Muscle of leg (tissue), 11 donors: Measurements from ENCODE around the gene PCDHGC5. TPM values are rescaled to one million over a fixed set of nuclear protein-coding genes. Genes with fewer than 3 reads are reported as not detected.

Experiments
- DNase-seq: peaks from one replicate; pipeline ENCODE4 v3.0.0; 2013
- H3K27ac ChIP-seq: one replicate; pipeline ENCODE4 v1.5.1; 2013; ENCODE audit warnings: mild to moderate bottlenecking, low read length, control low read depth
- H3K27me3 ChIP-seq: one replicate; pipeline ENCODE4 v1.6.1; 2013; ENCODE audit warnings: low read length; ENCODE audit not compliant: control insufficient read depth, insufficient read depth
- H3K36me3 ChIP-seq: one replicate; pipeline ENCODE4 v1.6.1; 2013; ENCODE audit warnings: low read length; ENCODE audit not compliant: control insufficient read depth, insufficient read depth
- H3K4me1 ChIP-seq: one replicate; pipeline ENCODE4 v1.6.1; 2013; ENCODE audit warnings: low read length; ENCODE audit not compliant: control insufficient read depth, insufficient read depth
- H3K4me3 ChIP-seq: one replicate; pipeline ENCODE4 v1.5.1; 2013; ENCODE audit warnings: low read length, control low read depth
- H3K9me3 ChIP-seq: replicated peaks from 2 replicates; pipeline ENCODE4 v1.6.1; 2013; ENCODE audit warnings: low read depth, low read length; ENCODE audit not compliant: control insufficient read depth
- WGBS: methylation state at CpG from one replicate; pipeline ENCODE4 v1.1.5; 2013; ENCODE audit warnings: missing lambda C conversion rate; ENCODE audit not compliant: insufficient coverage; 5-methylcytosine and 5-hydroxymethylcytosine counted together
- polyA plus RNA-seq, 8 donors: library from polyadenylated mRNA; unstranded; fragments of 120-200 nt; gene quantifications; one replicate each; pipeline versions ENCODE4 v1.2.1 to v1.2.3, GENCODE V29; 2013; ENCODE audit warnings: inconsistent platforms in 1 of 8, low replicate concordance in 1 of 8; ENCODE audit not compliant: insufficient read length in 8 of 8, insufficient read depth in 1 of 8
- total RNA-seq: library from RNA; stranded (reverse); fragments of 120-200 nt; gene quantifications from one replicate; pipeline ENCODE4 v1.2.4, GENCODE V29; 2013

The PCDHGC5 gene
- total and polyA plus RNA-seq, 9 donors: 0.29 to 1.1 (median 0.49) TPM

GRCh38 chr5:141529002-141529401 is 40.1 kb downstream of the PCDHGC5 start:
- H3K4me3 ChIP-seq: no peak overlapping the region
- H3K9me3 ChIP-seq: no peaks in the 10 kb centered on the region
- WGBS: 37% methylated on average over 2 of the region's 5 CpGs
- peak; percentile 82 for DNase-seq
- peaks cover 42% of the 10 kb centered on the region for H3K4me1 ChIP-seq
- H3K27ac ChIP-seq: peak overlapping the region; percentile 88
- no peaks in the 10 kb centered on the region for H3K27me3 ChIP-seq
- H3K36me3 ChIP-seq: peaks cover 18% of the 10 kb centered on the region

- Histone ChIP-seq H3K4me1 (peaks cover 33% of the 10 kb centered on the region), H3K27ac (peak overlapping the region; percentile 88), H3K9me3 (no peaks in the 10 kb centered on the region), H3K27me3 (no peaks in the 10 kb centered on the region), H3K4me3 (no peak overlapping the region), H3K36me3 (peaks cover 18% of the 10 kb centered on the region)
- DNase-seq: no peak
- WGBS: 87% methylated on average over 5 of the region's 7 CpGs
Observed at GRCh38 chr5:141529873-141530272, 41.0 kb downstream of the PCDHGC5 start.

GRCh38 chr5:141532726-141533125 is 43.8 kb downstream of the PCDHGC5 start:
- no peak overlapping the region for H3K4me3 ChIP-seq
- no peaks in the 10 kb centered on the region for H3K9me3 ChIP-seq
- H3K27me3 ChIP-seq: no peaks in the 10 kb centered on the region
- peaks cover 19% of the 10 kb centered on the region for H3K4me1 ChIP-seq
- no CpG with 5 or more reads among the region's 1 CpG for WGBS
- peaks cover 6% of the 10 kb centered on the region for H3K36me3 ChIP-seq
- DNase-seq: no peak
- H3K27ac ChIP-seq: no peak overlapping the region

GRCh38 chr5:141533897-141534296 is 45.0 kb downstream of the PCDHGC5 start:
- Histone ChIP-seq H3K4me3 (no peak overlapping the region), H3K36me3 (peaks cover 6% of the 10 kb centered on the region), H3K27me3 (no peaks in the 10 kb centered on the region), H3K9me3 (no peaks in the 10 kb centered on the region), H3K4me1 (peaks cover 10% of the 10 kb centered on the region), H3K27ac (no peak overlapping the region)
- WGBS: no CpG with 5 or more reads among the region's 1 CpG
- DNase-seq: no peak

- peaks cover 4% of the 10 kb centered on the region for H3K36me3 ChIP-seq
- DNase-seq: no peak
- no peaks in the 10 kb centered on the region for H3K9me3 ChIP-seq
- H3K4me1 ChIP-seq: peaks cover 3% of the 10 kb centered on the region
- H3K4me3 ChIP-seq: no peak overlapping the region
- H3K27me3 ChIP-seq: no peaks in the 10 kb centered on the region
- H3K27ac ChIP-seq: no peak overlapping the region
- WGBS: 100% methylated on average over 2 of the region's 4 CpGs
Observed at GRCh38 chr5:141534492-141535213, 45.8 kb downstream of the PCDHGC5 start.

Other genes starting within 250 kb of the PCDHGC5 start
- 4.3 TPM for gene PCDHB15, start 243.7 kb upstream of the PCDHGC5 start, total RNA-seq
- gene PCDHB15, start 243.7 kb upstream of the PCDHGC5 start, polyA plus RNA-seq: 1 to 10 TPM; 5.3 to 8.6 (median 7.1) TPM
- gene SLC25A2, start 185.0 kb upstream of the PCDHGC5 start, total RNA-seq: 0.22 TPM
- under 1 TPM in 1 of 8 donors, not detected in 7; 0.08 TPM for gene SLC25A2, start 185.0 kb upstream of the PCDHGC5 start, polyA plus RNA-seq
- 75.1 TPM for gene TAF7, start 168.3 kb upstream of the PCDHGC5 start, total RNA-seq
- gene TAF7, start 168.3 kb upstream of the PCDHGC5 start, polyA plus RNA-seq: 100 to 1,000 TPM in 1 of 8 donors, 10 to 100 TPM in 7; 65.9 to 108 (median 83.4) TPM
- 0.44 TPM for gene PCDHGA1, start 158.6 kb upstream of the PCDHGC5 start, total RNA-seq
- under 1 TPM; 0.49 to 0.86 (median 0.64) TPM for gene PCDHGA1, start 158.6 kb upstream of the PCDHGC5 start, polyA plus RNA-seq
- 1.6 TPM for gene PCDHGA2, start 150.3 kb upstream of the PCDHGC5 start, total RNA-seq
- 1 to 10 TPM; 1.6 to 2.8 (median 2.1) TPM for gene PCDHGA2, start 150.3 kb upstream of the PCDHGC5 start, polyA plus RNA-seq
- gene PCDHGA3, start 145.3 kb upstream of the PCDHGC5 start, total RNA-seq: 1.2 TPM
- gene PCDHGA3, start 145.3 kb upstream of the PCDHGC5 start, polyA plus RNA-seq: 1 to 10 TPM in 4 of 8 donors, under 1 TPM in 4; 0.94 to 2.0 (median 1.0) TPM
- 1.3 TPM for gene PCDHGB1, start 139.0 kb upstream of the PCDHGC5 start, total RNA-seq
- gene PCDHGB1, start 139.0 kb upstream of the PCDHGC5 start, polyA plus RNA-seq: under 1 TPM; 0.43 to 0.90 (median 0.63) TPM
- 1.8 TPM for gene PCDHGA4, start 134.1 kb upstream of the PCDHGC5 start, total RNA-seq
- gene PCDHGA4, start 134.1 kb upstream of the PCDHGC5 start, polyA plus RNA-seq: 1 to 10 TPM in 7 of 8 donors, under 1 TPM in 1; 0.71 to 2.2 (median 1.3) TPM
- gene PCDHGB2, start 129.1 kb upstream of the PCDHGC5 start, total RNA-seq: 1.5 TPM
- 1 to 10 TPM; 1.5 to 2.8 (median 1.9) TPM for gene PCDHGB2, start 129.1 kb upstream of the PCDHGC5 start, polyA plus RNA-seq
- 2.3 TPM for gene PCDHGA5, start 124.9 kb upstream of the PCDHGC5 start, total RNA-seq
- gene PCDHGA5, start 124.9 kb upstream of the PCDHGC5 start, polyA plus RNA-seq: 1 to 10 TPM; 1.6 to 3.8 (median 2.3) TPM
- gene PCDHGB3, start 118.8 kb upstream of the PCDHGC5 start, total RNA-seq: 1.7 TPM
- gene PCDHGB3, start 118.8 kb upstream of the PCDHGC5 start, polyA plus RNA-seq: 1 to 10 TPM in 7 of 8 donors, under 1 TPM in 1; 0.70 to 2.0 (median 1.2) TPM
- 3.5 TPM for gene PCDHGA6, start 115.2 kb upstream of the PCDHGC5 start, total RNA-seq
- gene PCDHGA6, start 115.2 kb upstream of the PCDHGC5 start, polyA plus RNA-seq: 1 to 10 TPM; 2.2 to 4.4 (median 3.0) TPM
- 2.3 TPM for gene PCDHGA7, start 106.3 kb upstream of the PCDHGC5 start, total RNA-seq
- 1 to 10 TPM; 1.2 to 2.4 (median 1.5) TPM for gene PCDHGA7, start 106.3 kb upstream of the PCDHGC5 start, polyA plus RNA-seq
- 4.2 TPM for gene PCDHGB4, start 101.4 kb upstream of the PCDHGC5 start, total RNA-seq
- 1 to 10 TPM; 1.7 to 3.6 (median 2.5) TPM for gene PCDHGB4, start 101.4 kb upstream of the PCDHGC5 start, polyA plus RNA-seq
- gene PCDHGA8, start 96.4 kb upstream of the PCDHGC5 start, total RNA-seq: 1.6 TPM
- under 1 TPM; 0.31 to 0.95 (median 0.61) TPM for gene PCDHGA8, start 96.4 kb upstream of the PCDHGC5 start, polyA plus RNA-seq
- gene PCDHGB5, start 91.1 kb upstream of the PCDHGC5 start, total RNA-seq: 4.3 TPM
- 1 to 10 TPM; 3.0 to 6.3 (median 4.5) TPM for gene PCDHGB5, start 91.1 kb upstream of the PCDHGC5 start, polyA plus RNA-seq
- gene PCDHGA9, start 86.3 kb upstream of the PCDHGC5 start, total RNA-seq: 3.8 TPM
- gene PCDHGA9, start 86.3 kb upstream of the PCDHGC5 start, polyA plus RNA-seq: 1 to 10 TPM; 3.0 to 4.7 (median 4.0) TPM
- gene PCDHGB6, start 81.1 kb upstream of the PCDHGC5 start, total RNA-seq: 3.0 TPM
- gene PCDHGB6, start 81.1 kb upstream of the PCDHGC5 start, polyA plus RNA-seq: 1 to 10 TPM; 2.8 to 6.0 (median 4.3) TPM
- gene PCDHGA10, start 76.1 kb upstream of the PCDHGC5 start, total RNA-seq: 3.0 TPM
- gene PCDHGA10, start 76.1 kb upstream of the PCDHGC5 start, polyA plus RNA-seq: 1 to 10 TPM; 1.3 to 3.4 (median 2.1) TPM
- gene PCDHGB7, start 71.4 kb upstream of the PCDHGC5 start, total RNA-seq: 4.2 TPM
- 10 to 100 TPM in 1 of 8 donors, 1 to 10 TPM in 7; 5.0 to 10.5 (median 9.0) TPM for gene PCDHGB7, start 71.4 kb upstream of the PCDHGC5 start, polyA plus RNA-seq
- 3.1 TPM for gene PCDHGA11, start 68.0 kb upstream of the PCDHGC5 start, total RNA-seq
- gene PCDHGA11, start 68.0 kb upstream of the PCDHGC5 start, polyA plus RNA-seq: 1 to 10 TPM; 1.9 to 5.2 (median 3.4) TPM
- gene PCDHGA12, start 58.6 kb upstream of the PCDHGC5 start, total RNA-seq: 2.4 TPM
- gene PCDHGA12, start 58.6 kb upstream of the PCDHGC5 start, polyA plus RNA-seq: 1 to 10 TPM; 1.4 to 3.6 (median 2.1) TPM
- gene PCDHGC3, start 13.1 kb upstream of the PCDHGC5 start, total RNA-seq: 52.7 TPM
- gene PCDHGC3, start 13.1 kb upstream of the PCDHGC5 start, polyA plus RNA-seq: 100 to 1,000 TPM in 7 of 8 donors, 10 to 100 TPM in 1; 87.6 to 165 (median 131) TPM
- gene PCDHGC4, start 4.1 kb upstream of the PCDHGC5 start, total RNA-seq: 1.8 TPM
- gene PCDHGC4, start 4.1 kb upstream of the PCDHGC5 start, polyA plus RNA-seq: 1 to 10 TPM in 7 of 8 donors, under 1 TPM in 1; 0.98 to 2.1 (median 1.5) TPM
- 11.5 TPM for gene DIAPH1, start 129.9 kb downstream of the PCDHGC5 start, total RNA-seq
- gene DIAPH1, start 129.9 kb downstream of the PCDHGC5 start, polyA plus RNA-seq: 10 to 100 TPM; 19.5 to 34.5 (median 28.6) TPM
- 39.8 TPM for gene HDAC3, start 147.8 kb downstream of the PCDHGC5 start, total RNA-seq
- gene HDAC3, start 147.8 kb downstream of the PCDHGC5 start, polyA plus RNA-seq: 10 to 100 TPM; 42.3 to 62.2 (median 55.6) TPM
- gene RELL2, start 147.9 kb downstream of the PCDHGC5 start, total RNA-seq: 0.18 TPM
- under 1 TPM; 0.21 to 0.53 (median 0.39) TPM for gene RELL2, start 147.9 kb downstream of the PCDHGC5 start, polyA plus RNA-seq
- 9.1 TPM for gene FCHSD1, start 162.3 kb downstream of the PCDHGC5 start, total RNA-seq
- 10 to 100 TPM in 1 of 8 donors, 1 to 10 TPM in 7; 5.9 to 10.3 (median 7.4) TPM for gene FCHSD1, start 162.3 kb downstream of the PCDHGC5 start, polyA plus RNA-seq
- gene ARAP3, start 193.1 kb downstream of the PCDHGC5 start, total RNA-seq: 6.8 TPM
- gene ARAP3, start 193.1 kb downstream of the PCDHGC5 start, polyA plus RNA-seq: 10 to 100 TPM; 12.8 to 19.3 (median 14.1) TPM